Ovary (tissue), 9 donors: ENCODE data around the gene PPP1R15B. TPM values are rescaled to one million over a fixed set of nuclear protein-coding genes. Genes with fewer than 3 reads are reported as not detected.

Experiments
- DNase-seq, 5 donors: peaks; one replicate each; pipeline ENCODE4 v3.0.0-alpha.2; 2019 to 2020
- H3K27ac ChIP-seq, 2 donors: fragments of 200-600 bp; one replicate each; pipeline versions ENCODE4 v1.5.1 to v1.8.0; 2019 to 2022
- H3K27me3 ChIP-seq: fragments of 200-600 bp; one replicate; pipeline ENCODE4 v1.8.0; 2022
- H3K36me3 ChIP-seq: fragments of 200-600 bp; sonication (generic); one replicate; pipeline ENCODE4 v1.5.1; 2019
- H3K4me1 ChIP-seq: one replicate; pipeline ENCODE4 v1.8.1; 2013; ENCODE audit warnings: mild to moderate bottlenecking, moderate library complexity; ENCODE audit not compliant: insufficient read depth
- H3K4me3 ChIP-seq: fragments of 200-600 bp; sonication (generic); one replicate; pipeline ENCODE4 v1.5.1; 2017
- H3K9me3 ChIP-seq, 2 donors: fragments of 200-600 bp in 1 of 2; sonication (generic) in 1 of 2; one replicate each; pipeline versions ENCODE4 v1.5.1 to v1.8.1; 2013 to 2019; ENCODE audit warnings: mild to moderate bottlenecking in 1 of 2, moderate library complexity in 1 of 2
- EP300 ChIP-seq: sonication (generic); formaldehyde crosslinking; IDR thresholded peaks from one replicate; pipeline ENCODE4 v1.6.1; 2017; ENCODE audit warnings: antibody characterized with exemption
- POLR2A ChIP-seq: fragments of 450-650 bp; IDR thresholded peaks from one replicate; pipeline ENCODE4 v1.6.1; 2017; ENCODE audit warnings: antibody characterized with exemption, mild to moderate bottlenecking, moderate library complexity
- WGBS, 3 donors: extraction: QIAGEN DNeasy Blood & Tissue Kit in 1 of 3; methylation state at CpG; one replicate each; pipeline versions ENCODE4 v1.1.5 to v1.1.7; 2013 to 2017; 5-methylcytosine and 5-hydroxymethylcytosine counted together
- intact Hi-C, 4 donors: fragments of 100-400 bp; cut with DNase I; formaldehyde crosslinking; loops; one replicate each; pipeline versions ENCODE4 v1.11.0 to v1.15.1; 2022 to 2023
- polyA plus RNA-seq, 2 donors: library from polyadenylated mRNA; stranded (reverse); fragments of 200-250 nt in 1 of 2; fragments of 350-450 nt in 1 of 2; fragmentation: Illumina TruSeq in 1 of 2; extraction: RNeasy Lipid Tissue Mini Kit (QIAGEN cat#74804) in 1 of 2; gene quantifications; one replicate each; pipeline ENCODE4 v1.2.3, GENCODE V29; 2013 to 2014
- total RNA-seq, 7 donors: library from RNA; depleted of rRNA in 2 of 7; stranded (reverse); fragments of >200 nt in 2 of 7; fragmentation: NEBNext Ultra II Directional in 3 of 7; extraction: Animal tissue kit (Norgen Biotek cat#: 25700) in 3 of 7; gene quantifications; one replicate each; pipeline versions ENCODE4 v1.1.0 to v1.2.4, GENCODE V29; 2016 to 2023
- TF ChIP-seq, protein P1 (sequence below), 3 donors: fragments of 450-650 bp in 2 of 3; fragments of 200-600 bp in 1 of 3; IDR thresholded peaks; one replicate each; pipeline versions ENCODE4 v1.5.1 to v1.8.0; 2016 to 2022; ENCODE audit warnings: antibody characterized with exemption in 3 of 3, mild to moderate bottlenecking in 1 of 3
- donor health status: DM: no; HTN: no; CAD: no; lungs with moderate emphysema.
- donor health status: DM: no; HTN: no; CAD: no.
- donor health status: Bipolar disorder and iron deficiency.
- donor health status: DM: yes; HTN: yes; CAD: no.
- donor health status: DM: no; HTN: no; CAD: no.
- donor health status: DM: yes; HTN: yes; CAD: no.

The PPP1R15B gene
- total and polyA plus RNA-seq, 9 donors, result 16.5 to 69.5 (median 35.4) TPM

DNA sequence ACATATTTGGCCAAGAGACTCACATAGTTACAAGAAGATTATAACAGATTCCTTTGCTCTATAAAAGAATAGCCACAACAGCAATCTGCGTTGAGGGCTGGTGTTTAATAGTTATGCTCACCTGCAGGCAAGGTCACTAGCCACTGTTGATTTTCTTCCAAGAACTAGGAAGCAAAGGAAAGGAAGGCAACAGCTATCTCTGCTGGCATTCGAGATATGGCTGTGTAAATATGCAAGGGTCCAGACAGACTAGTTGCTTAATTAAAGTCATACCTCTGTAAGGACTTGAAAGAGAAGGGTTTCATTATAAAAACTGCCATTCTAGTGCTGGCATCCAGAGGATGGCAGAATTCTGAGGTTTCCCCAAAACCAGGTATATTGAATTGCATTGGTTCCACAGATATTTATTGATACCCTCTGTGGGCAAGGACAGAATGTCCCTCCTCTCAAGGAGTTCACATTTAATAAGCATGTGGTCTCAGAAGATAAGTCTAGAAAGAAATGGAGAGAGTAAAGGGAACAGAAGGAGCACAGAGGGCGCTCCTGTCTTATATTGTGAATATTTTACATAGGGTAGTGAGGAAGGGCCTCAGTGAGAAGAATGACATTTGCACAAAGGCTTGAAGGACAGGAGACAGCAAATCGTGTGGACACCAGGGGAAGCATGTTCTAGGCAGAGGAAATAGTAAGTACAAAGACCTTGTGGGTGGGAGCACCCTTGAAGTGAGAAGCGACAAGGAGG is 28.3 kb downstream of the PPP1R15B start:
- intact Hi-C loops, result no loop called here
- no peaks in the 10 kb centered on the region for H3K27me3 ChIP-seq
- 55 to 66% (median 55%) methylated on average over 5 of the region's 5 CpGs for WGBS, 3 donors
- no peaks in the 10 kb centered on the region for H3K9me3 ChIP-seq
- no peak for DNase-seq
- H3K27ac ChIP-seq, result no peak overlapping the region
- no peak overlapping the region for H3K4me3 ChIP-seq
- H3K4me1 ChIP-seq, result no peaks in the 10 kb centered on the region
- H3K36me3 ChIP-seq, result no peaks in the 10 kb centered on the region
- TF ChIP-seq, protein P1, sequence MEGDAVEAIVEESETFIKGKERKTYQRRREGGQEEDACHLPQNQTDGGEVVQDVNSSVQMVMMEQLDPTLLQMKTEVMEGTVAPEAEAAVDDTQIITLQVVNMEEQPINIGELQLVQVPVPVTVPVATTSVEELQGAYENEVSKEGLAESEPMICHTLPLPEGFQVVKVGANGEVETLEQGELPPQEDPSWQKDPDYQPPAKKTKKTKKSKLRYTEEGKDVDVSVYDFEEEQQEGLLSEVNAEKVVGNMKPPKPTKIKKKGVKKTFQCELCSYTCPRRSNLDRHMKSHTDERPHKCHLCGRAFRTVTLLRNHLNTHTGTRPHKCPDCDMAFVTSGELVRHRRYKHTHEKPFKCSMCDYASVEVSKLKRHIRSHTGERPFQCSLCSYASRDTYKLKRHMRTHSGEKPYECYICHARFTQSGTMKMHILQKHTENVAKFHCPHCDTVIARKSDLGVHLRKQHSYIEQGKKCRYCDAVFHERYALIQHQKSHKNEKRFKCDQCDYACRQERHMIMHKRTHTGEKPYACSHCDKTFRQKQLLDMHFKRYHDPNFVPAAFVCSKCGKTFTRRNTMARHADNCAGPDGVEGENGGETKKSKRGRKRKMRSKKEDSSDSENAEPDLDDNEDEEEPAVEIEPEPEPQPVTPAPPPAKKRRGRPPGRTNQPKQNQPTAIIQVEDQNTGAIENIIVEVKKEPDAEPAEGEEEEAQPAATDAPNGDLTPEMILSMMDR (IDR thresholded peaks at IDR 0.05), result no peak
- TF ChIP-seq POLR2A, result no peak
- no peak for TF ChIP-seq EP300

DNA sequence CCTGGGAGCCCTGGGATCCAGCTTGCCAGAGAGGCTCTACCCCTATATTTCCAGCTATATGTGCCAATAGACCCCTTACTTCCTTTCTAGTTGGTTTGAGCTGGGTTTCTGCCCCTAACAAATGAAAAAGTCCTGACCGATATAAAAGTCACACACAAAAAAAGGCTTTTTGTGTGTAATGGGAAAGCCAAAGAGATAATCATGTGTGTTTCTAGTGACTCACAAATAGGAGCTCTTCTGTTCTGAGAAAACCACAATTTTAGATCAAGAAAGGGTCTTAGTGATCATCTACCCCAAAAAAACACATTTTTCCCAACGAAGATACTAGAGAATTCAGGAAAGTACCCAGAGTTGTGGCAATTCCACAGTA is 28.9 kb downstream of the PPP1R15B start:
- Histone ChIP-seq H3K4me1 (no peaks in the 10 kb centered on the region), H3K4me3 (no peak overlapping the region), H3K9me3 (no peaks in the 10 kb centered on the region), H3K36me3 (no peaks in the 10 kb centered on the region), H3K27me3 (no peaks in the 10 kb centered on the region), H3K27ac (no peak overlapping the region)
- TF ChIP-seq, protein P1 (IDR thresholded peaks at IDR 0.05), result no peak
- intact Hi-C loops, result no loop called here
- WGBS, 3 donors, result 36 to 90% (median 80%) methylated on average over 2 of the region's 2 CpGs
- no peak for DNase-seq

DNA sequence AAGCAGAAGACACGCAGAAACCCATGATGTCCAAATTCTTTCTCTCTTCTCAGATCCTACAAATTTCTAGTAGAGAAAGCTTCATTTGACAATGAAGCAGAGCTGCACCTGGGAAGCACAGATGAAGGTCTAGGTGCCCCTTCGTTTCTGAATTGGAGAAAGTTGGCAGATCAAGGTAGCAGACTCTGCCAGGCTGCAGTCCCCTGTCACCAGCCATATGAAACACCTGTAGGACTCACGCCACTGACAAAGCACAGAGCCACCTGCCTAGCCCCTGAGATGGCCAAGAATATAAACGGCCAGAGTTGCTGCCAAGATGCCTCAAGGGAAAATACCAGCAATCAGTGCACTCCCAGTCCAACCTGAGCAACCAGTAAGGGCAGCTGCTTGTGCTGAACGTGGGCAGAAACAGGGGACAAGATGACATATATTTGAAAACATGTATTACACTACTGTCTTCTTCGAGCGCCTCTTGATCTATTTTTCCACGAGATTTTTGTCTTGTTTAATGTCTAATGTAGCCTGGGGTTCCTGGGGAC is 31.3 kb downstream of the PPP1R15B start:
- H3K36me3 ChIP-seq, result no peaks in the 10 kb centered on the region
- H3K4me1 ChIP-seq, result no peaks in the 10 kb centered on the region
- DNase-seq, result no peak
- TF ChIP-seq POLR2A (no peak), EP300 (no peak)
- TF ChIP-seq, protein P1 (IDR thresholded peaks at IDR 0.05), result no peak
- H3K27ac ChIP-seq, result no peak overlapping the region
- H3K9me3 ChIP-seq, result no peaks in the 10 kb centered on the region
- no peaks in the 10 kb centered on the region for H3K27me3 ChIP-seq
- intact Hi-C loops, result no loop called here
- 56 to 69% (median 66%) methylated on average over 8 of the region's 8 CpGs for WGBS, 3 donors
- no peak overlapping the region for H3K4me3 ChIP-seq

DNA sequence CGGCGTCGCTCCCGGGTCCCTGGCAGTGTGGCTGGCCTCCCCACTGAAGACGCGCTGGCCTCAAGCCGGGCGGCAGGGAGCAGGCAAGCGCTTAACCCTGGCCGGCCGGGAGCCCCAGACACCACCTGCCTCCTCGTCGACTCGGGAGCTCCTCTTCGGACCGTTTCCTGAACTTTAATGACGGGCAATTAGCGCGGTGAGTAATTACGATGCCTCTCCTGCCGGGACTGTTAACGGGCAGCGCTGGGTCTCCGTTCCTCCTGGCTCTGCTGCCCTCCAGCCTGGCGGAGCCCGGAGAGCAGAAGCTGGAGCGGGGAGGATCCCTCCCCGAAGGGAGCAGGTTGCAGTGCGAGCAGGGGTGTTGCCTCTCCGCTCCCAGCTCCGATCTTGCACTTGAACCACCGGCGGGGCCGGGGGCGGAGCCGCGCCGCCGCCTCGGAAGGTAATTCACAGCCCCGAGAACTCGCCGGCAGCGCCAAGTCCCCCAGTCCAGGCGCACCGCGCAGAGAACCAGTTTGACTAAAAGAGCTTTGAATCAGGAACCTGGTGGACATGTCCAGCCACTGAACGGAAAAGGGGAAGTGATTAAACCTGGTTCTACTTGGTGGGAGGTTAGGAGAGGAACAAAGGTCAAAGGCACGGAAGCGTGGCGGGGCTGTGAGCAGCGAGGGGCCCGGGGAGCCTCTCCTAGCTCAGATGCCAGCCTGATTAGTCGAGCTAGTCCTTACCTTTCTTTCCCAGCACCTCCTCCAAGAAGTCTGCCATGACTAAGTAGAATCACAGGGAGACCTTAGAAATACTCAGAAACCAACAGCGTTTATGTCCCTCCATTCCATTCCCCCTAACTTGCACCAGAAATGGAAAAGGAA is 33.6 kb downstream of the PPP1R15B start:
- H3K27ac ChIP-seq, result no peak overlapping the region
- no peaks in the 10 kb centered on the region for H3K9me3 ChIP-seq
- DNase-seq, result peak in 1 of 5 donors; percentile 29
- 2 to 3% (median 2%) methylated on average over 51 to 55 of the region's 55 CpGs for WGBS, 3 donors
- H3K27me3 ChIP-seq, result no peaks in the 10 kb centered on the region
- peak overlapping the region; percentile 30 for H3K4me3 ChIP-seq
- H3K4me1 ChIP-seq, result no peaks in the 10 kb centered on the region
- intact Hi-C loops, result no loop called here
- no peaks in the 10 kb centered on the region for H3K36me3 ChIP-seq
- TF ChIP-seq EP300, result no peak
- TF ChIP-seq, protein P1 (IDR thresholded peaks at IDR 0.05), result no peak
